GM13977 (cell line): ENCODE data around the gene PKN2.

ENCODE experiments used
- DNase-seq: peaks from one replicate; pipeline ENCODE4 v3.0.0; 2012; ENCODE audit warnings: low spot score
- CTCF ChIP-seq: IDR thresholded peaks from 2 replicates; pipeline ENCODE4 v1.5.1; 2012; ENCODE audit warnings: mild to moderate bottlenecking, control low read depth; ENCODE audit not compliant: insufficient read depth; ENCODE audit errors: extremely low read depth, missing control alignments
- in situ Hi-C: fragments of 300-500 bp; cut with MboI; formaldehyde crosslinking; loops from one replicate; pipeline ENCODE4 v1.12.0; 2022; ENCODE audit warnings: low sequenced_read_pairs, low pct_unique_long_range_greater_than_20kb, mixed read lengths, inconsistent platforms; ENCODE audit not compliant: unreplicated experiment

Gene PKN2

GRCh38 chr1:88727205-88727604, 43.1 kb downstream of the PKN2 start:
- in situ Hi-C loops, result no loop called here
- DNase-seq, result no peak
- TF ChIP-seq CTCF, result no peak

GRCh38 chr1:88729297-88729696, 45.2 kb downstream of the PKN2 start:
- no peak for TF ChIP-seq CTCF
- DNase-seq, result no peak
- in situ Hi-C loops, result no loop called here

- TF ChIP-seq CTCF, result no peak
- in situ Hi-C loops, result no loop called here
- DNase-seq, result no peak
These were observed 46.1 kb downstream of the PKN2 start for GRCh38 chr1:88730132-88730675.

GRCh38 chr1:88730995-88731394, 46.9 kb downstream of the PKN2 start:
- DNase-seq, result no peak
- no peak for TF ChIP-seq CTCF
- in situ Hi-C loops, result no loop called here

- in situ Hi-C loops, result no loop called here
- no peak for TF ChIP-seq CTCF
- no peak for DNase-seq
These were observed 47.6 kb downstream of the PKN2 start for GRCh38 chr1:88731475-88732269.

GRCh38 chr1:88735382-88735781, 51.3 kb downstream of the PKN2 start:
- DNase-seq, result no peak
- in situ Hi-C loops, result no loop called here
- no peak for TF ChIP-seq CTCF
